ENCODE data around the gene HDDC2.

GRCh38 chr6:125250511-125250910, 51.3 kb downstream of the HDDC2 start:
- no peak for TF ChIP-seq POLR2A (IDR thresholded peaks at IDR 0.05; ENCODE audit: borderline replicate concordance, extremely low read depth, insufficient read depth, insufficient read length)
- TF ChIP-seq CTCF (IDR thresholded peaks at IDR 0.05 in 2 of 3, conservative IDR thresholded peaks at IDR 0.05 in 1 of 3; ENCODE audit: borderline replicate concordance in 1 of 3, insufficient read depth in 1 of 3, low read depth in 2 of 3, low read length in 2 of 3), result no peak

Data from HCT116 (cell line).